ENCODE measurements around the gene LYPD4. TPM values are rescaled to one million over a fixed set of nuclear protein-coding genes. Genes with fewer than 3 reads are reported as not detected.

LYPD4 gene
- polyA plus RNA-seq, 1 donor (not counting 4 experiments of a cell fraction or from before 2014, with no cell fraction given) = not detected

GRCh38 chr19:41796901-41797300 is 47.6 kb downstream of the LYPD4 start:
- Histone ChIP-seq H3K79me2 (ENCODE audit: control insufficient read depth, insufficient read depth, low read length) (no peaks in the 10 kb centered on the region), H3K4me3 (ENCODE audit: control insufficient read depth in 2 of 3, extremely low read depth in 1 of 3, insufficient read depth in 2 of 3, low read depth in 1 of 3, low read length in 3 of 3) (no peak overlapping the region), H3K36me3 (ENCODE audit: control insufficient read depth in 2 of 2, extremely low read depth in 1 of 2, insufficient read depth in 2 of 2, low read length in 2 of 2) (no peaks in the 10 kb centered on the region), H3K4me2 (ENCODE audit: control insufficient read depth, extremely low read depth, insufficient read depth, low read depth, low read length) (no peak overlapping the region), H3K9me1 (ENCODE audit: control insufficient read depth, extremely low read depth, insufficient read depth, low read length) (no peaks in the 10 kb centered on the region), H3K9ac (ENCODE audit: control insufficient read depth, extremely low read depth, insufficient read depth, low read length) (no peak overlapping the region), H2AFZ (ENCODE audit: control insufficient read depth, low read length) (no peak overlapping the region), H3K27me3 (ENCODE audit: control insufficient read depth, extremely low read depth, insufficient read depth, low read length) (peaks cover 19% of the 10 kb centered on the region), H4K20me1 (ENCODE audit: control insufficient read depth, extremely low read depth, insufficient read depth, low read length) (no peaks in the 10 kb centered on the region), H3K27ac (ENCODE audit: control insufficient read depth, insufficient read depth, low read length) (no peak overlapping the region), H3K4me1 (ENCODE audit: control insufficient read depth, extremely low read depth, insufficient read depth, low read length) (no peaks in the 10 kb centered on the region), H3K9me3 (ENCODE audit: control insufficient read depth, low read depth, low read length) (no peaks in the 10 kb centered on the region)
- DNase-seq (ENCODE audit: low read depth, low spot score) (no peak), FAIRE-seq (no peak)
- dilution Hi-C loops (cut with MboI; ENCODE audit: extremely low pct_ligation_motif_present, low sequenced_read_pairs) = no loop called here
- TF ChIP-seq EZH2 (IDR thresholded peaks at IDR 0.05; ENCODE audit: low read length) = no peak
- no peak for TF ChIP-seq CTCF (optimal IDR thresholded peaks at IDR 0.05 in 1 of 3, IDR thresholded peaks at IDR 0.05 in 1 of 3, conservative IDR thresholded peaks at IDR 0.05 in 1 of 3; ENCODE audit: extremely low read depth in 1 of 3, insufficient read depth in 2 of 3, low read length in 3 of 3)

DNA sequence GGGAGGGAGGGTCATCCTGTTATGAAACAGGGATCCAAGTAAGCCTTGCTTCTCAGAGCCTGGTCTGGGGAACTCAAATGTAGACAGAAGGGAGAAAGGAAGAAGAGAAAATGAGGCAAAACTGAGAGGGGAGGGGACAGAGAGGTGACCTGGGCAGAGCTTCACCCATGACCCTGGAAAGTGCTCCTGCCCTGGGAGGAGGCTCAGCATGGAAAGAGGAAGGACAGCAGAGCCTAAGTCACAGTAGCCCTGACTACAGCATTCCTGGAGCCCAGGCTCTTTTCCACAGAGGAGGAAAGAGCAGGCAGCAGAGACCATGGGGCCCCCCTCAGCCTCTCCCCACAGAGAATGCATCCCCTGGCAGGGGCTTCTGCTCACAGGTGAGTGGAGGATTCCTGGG is 48.1 kb downstream of the LYPD4 start, which contains the start of gene CEACAM3:
Gene CEACAM3 (plus strand): TSS at position 226 of the 400 bp plus-strand sequence. CDS start 91 bp downstream, at position 317.
- Histone ChIP-seq H3K4me1 (ENCODE audit: control insufficient read depth, extremely low read depth, insufficient read depth, low read length) (no peaks in the 10 kb centered on the region), H4K20me1 (ENCODE audit: control insufficient read depth, extremely low read depth, insufficient read depth, low read length) (no peaks in the 10 kb centered on the region), H3K4me3 (ENCODE audit: control insufficient read depth in 2 of 3, extremely low read depth in 1 of 3, insufficient read depth in 2 of 3, low read depth in 1 of 3, low read length in 3 of 3) (no peak within 1 kb of the TSS), H3K79me2 (ENCODE audit: control insufficient read depth, insufficient read depth, low read length) (no peaks in the 10 kb centered on the region), H3K9ac (ENCODE audit: control insufficient read depth, extremely low read depth, insufficient read depth, low read length) (no peak within 1 kb of the TSS), H3K27me3 (ENCODE audit: control insufficient read depth, extremely low read depth, insufficient read depth, low read length) (peaks cover 19% of the 10 kb centered on the region), H3K9me3 (ENCODE audit: control insufficient read depth, low read depth, low read length) (no peaks in the 10 kb centered on the region), H3K9me1 (ENCODE audit: control insufficient read depth, extremely low read depth, insufficient read depth, low read length) (no peaks in the 10 kb centered on the region), H3K4me2 (ENCODE audit: control insufficient read depth, extremely low read depth, insufficient read depth, low read depth, low read length) (no peak within 1 kb of the TSS), H3K36me3 (ENCODE audit: control insufficient read depth in 2 of 2, extremely low read depth in 1 of 2, insufficient read depth in 2 of 2, low read length in 2 of 2) (no peaks in the 10 kb centered on the region), H2AFZ (ENCODE audit: control insufficient read depth, low read length) (no peak within 1 kb of the TSS), H3K27ac (ENCODE audit: control insufficient read depth, insufficient read depth, low read length) (no peak within 1 kb of the TSS)
- no peak for TF ChIP-seq CTCF (optimal IDR thresholded peaks at IDR 0.05 in 1 of 3, IDR thresholded peaks at IDR 0.05 in 1 of 3, conservative IDR thresholded peaks at IDR 0.05 in 1 of 3; ENCODE audit: extremely low read depth in 1 of 3, insufficient read depth in 2 of 3, low read length in 3 of 3)
- no peak for TF ChIP-seq EZH2 (IDR thresholded peaks at IDR 0.05; ENCODE audit: low read length)
- DNase-seq (ENCODE audit: low read depth, low spot score) (no peak), FAIRE-seq (no peak)
- dilution Hi-C loops (cut with MboI; ENCODE audit: extremely low pct_ligation_motif_present, low sequenced_read_pairs) = no loop called here
